NCI-H748 treated with DMSO at 0.1 percent for 48 hours (cell line): ENCODE measurements around the gene ZNF417.
"Not testable (repeated sequence)": the region's sequence is repeated elsewhere in the genome, so short reads cannot be mapped to it uniquely, and the experiment has no call there.

ENCODE experiments used
- DNase-seq: peaks from one replicate; lab custom pipeline; 2025; lab: John Stamatoyannopoulos, UW

Gene ZNF417

DNA sequence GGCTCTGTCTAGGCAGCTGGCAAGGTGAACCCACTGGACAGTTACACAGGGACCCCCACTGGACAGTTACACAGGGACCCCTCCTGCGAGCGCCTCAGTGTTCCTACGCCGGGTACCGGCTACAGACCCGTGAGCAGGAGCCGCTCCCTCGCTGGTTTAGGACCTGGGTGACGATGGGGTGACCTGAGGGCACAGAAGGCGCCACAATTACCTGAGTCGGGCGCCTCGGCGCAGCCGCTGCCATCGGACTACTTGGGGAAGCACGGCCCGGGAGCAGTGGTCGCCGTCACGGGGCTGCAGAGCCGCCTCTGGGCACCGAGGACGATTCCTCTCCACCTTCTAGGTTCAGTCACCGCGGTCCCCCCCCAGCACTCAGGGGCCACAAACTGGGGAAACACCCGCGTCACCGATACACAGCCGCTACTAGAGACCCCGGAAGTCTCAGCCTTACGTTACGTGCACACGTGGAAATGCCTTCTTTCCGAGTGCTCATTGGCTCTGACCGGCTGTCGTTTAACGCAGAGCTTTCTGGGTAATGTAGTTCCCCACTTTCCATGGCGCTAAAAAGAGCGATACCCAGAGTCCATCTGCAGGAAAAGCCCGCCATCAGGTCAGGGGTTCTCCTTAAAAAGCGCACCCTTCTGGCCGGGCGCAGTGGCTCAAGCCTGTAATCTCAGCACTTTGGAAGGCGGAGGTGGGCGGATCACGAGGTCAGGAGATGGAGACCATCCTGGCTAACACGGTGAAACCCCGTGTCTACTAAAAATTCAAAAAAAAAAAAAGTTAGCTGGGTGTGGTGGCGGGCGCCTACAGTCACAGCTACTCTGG, at the start of gene ZNF417:
ZNF417 (minus strand) TSS at position 425 of the 828 bp plus-strand sequence; CDS start at position 244, 181 bp downstream.
- peak; percentile 95 for DNase-seq

DNA sequence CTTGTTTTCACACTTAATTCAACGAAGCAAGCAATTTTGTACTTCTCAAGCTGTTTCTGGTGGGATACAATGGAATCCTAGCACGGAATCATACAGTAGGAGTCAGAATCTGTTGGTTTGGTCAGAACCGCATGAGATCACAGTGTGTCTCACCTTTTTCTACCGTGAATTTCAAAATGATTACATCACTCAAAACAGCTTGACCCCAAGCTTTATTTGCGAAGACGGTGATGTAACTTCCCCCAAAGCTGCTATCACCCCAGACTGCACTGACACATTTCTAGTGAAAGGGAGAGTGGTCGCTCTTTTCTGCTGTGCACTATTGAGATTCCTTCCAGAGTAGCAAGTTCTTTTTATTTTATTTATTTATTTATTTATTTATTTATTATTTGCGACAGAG, 48.4 kb upstream of the ZNF417 start:
- DNase-seq = no peak

DNA sequence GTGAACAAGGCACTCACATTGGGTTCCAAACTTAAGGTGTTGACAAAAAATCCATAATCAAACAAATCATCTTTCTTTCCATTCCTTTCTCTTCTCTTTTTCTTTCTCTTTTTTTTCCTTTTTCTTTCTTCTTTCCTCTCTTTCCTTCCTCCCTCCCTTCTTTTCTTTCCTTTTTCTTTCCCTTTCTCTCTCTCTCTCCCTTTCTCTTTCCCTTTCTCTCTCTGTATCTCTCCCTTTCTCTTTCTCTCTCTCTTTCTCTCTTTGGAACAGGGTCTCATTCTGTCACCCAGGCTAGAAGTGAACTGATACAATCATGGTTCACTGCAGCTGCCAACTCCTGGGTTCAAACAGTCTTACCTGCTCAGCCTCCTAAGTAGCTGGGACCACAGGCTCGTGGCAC, 45.4 kb upstream of the ZNF417 start:
- no peak for DNase-seq

DNA sequence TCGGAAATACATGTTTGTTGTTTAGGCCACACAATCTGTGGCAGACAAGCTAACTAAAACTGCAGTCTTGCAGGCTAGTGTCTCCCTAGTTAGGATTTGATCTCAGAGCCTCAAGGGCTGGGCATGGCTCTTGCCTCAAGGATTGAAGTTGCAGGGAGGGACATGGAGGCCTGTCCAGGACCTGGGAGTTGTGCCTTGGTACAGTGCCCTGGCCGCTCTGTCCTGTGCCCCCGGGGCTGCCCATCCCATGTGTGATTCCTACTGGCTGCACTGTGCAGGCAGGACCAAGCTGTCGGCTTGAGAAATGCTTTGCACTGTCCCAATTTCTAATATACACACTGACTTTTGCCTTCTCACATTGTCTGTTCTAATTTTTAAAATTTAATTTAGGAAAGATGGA, 38.6 kb upstream of the ZNF417 start:
- DNase-seq = no peak

DNA sequence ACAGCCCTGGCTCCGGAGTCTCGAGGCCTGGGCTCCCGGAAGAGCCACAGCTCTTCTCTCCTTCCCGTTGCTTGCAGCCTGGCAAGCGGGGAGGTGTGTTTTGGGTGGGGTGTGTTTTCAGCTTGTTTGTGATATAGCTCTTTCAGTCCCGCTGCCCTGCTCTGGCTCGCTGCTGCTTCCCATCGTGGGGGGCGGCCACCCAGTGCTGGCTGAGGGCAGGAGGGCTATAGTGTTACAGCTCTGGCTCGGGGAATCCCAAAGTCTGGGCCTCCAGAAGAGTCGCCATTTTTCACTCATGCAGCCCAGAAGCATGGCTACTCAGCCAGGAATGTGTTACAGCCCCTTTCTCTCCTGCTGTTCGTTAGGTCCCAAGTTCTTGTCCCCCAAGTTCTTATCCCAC, 33.3 kb upstream of the ZNF417 start:
- DNase-seq = no peak

DNA sequence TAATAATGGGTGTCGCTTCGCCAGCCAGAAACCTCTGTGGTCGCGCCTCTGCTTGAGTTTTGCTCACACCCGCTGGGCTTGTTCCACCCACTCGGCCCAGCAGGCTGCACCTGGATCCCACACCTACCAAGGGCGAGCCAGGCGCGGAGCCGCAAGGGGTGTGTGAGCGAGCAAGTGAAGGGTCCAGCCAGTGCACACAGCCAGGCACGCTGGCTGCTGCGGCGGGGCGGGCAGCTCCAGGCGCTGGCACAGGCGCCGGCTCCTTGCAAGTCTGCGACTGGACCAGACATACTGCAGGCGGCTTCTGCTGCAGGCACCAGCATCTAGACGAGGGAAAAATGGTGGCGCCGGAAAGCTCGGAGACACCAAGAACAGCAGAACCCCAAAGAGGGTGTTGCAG, 32.9 kb upstream of the ZNF417 start:
- no peak for DNase-seq

DNA sequence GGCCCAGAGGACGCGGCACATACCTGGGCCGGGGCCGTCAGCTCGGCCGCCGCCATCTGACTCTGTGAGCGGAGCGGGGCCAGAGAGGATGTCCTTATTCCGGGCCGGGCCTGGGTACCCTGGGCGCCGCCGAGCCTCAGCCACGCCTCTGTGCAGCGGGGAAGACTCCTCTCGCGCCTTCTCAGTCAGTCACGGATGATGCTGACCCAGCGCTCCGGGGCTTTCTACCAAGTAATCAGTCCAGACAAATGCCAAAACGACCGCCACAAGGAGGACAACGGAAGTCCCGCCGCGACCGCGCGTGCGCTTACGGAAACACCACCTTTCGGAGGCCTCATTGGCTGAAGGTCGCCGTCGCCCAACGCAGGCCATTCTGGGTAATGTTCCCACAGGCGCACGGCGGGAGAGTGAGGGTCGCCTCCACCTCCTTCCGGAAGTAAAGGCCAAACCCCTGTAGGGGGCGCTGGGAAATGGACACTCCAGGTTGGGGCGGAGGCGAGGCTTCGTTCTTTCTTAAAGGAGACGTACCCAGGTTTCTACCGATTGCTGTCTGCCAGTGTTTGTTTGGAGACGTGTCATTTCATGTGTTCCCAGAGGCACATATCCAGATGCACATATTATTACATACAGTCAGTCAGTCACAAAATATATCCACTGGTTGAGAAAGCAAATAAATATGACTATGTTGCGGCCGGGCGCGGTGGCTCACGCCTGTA, 31.2 kb upstream of the ZNF417 start, which contains the start of gene ZNF256:
ZNF256 (minus strand) TSS at position 288 of the 716 bp plus-strand sequence; CDS start at position 56, 232 bp downstream.
- DNase-seq = peak; percentile 98

DNA sequence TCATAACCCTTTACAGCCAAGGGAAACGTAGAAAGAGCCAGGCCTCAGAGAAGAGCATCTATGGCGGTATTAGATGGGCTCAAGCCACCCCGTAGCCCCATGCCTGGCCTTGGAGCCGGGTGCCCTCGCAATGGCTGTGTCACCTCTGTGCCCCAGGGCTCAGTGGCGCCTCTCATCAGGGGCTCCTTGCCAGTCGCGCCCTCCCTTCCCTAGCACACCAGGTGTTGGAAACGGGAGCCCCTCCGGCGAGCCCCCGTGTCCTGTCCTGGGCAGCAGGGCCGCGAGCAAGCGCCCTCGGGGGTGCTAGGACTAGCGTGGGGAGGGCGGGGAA, 30.7 kb upstream of the ZNF417 start:
- DNase-seq = no peak

DNA sequence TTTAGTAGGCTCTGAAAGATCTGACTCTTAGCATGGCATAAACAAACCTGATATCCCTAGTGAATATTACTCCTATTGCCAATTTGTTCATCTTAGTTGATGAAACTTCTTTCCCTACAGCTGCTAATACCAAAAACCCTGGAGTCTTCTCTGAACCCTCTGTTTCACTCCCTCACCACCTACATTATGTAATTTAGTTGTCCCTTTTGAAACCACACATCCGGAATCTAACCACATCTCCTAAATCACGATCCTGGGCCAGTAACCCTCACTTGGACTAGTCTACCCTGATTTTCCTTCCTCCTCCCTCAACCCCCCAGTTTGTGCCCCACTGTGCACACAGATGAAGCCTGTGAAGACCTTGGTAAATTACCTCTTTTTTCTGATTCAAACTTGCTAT, 29.9 kb upstream of the ZNF417 start:
- DNase-seq = no peak

DNA sequence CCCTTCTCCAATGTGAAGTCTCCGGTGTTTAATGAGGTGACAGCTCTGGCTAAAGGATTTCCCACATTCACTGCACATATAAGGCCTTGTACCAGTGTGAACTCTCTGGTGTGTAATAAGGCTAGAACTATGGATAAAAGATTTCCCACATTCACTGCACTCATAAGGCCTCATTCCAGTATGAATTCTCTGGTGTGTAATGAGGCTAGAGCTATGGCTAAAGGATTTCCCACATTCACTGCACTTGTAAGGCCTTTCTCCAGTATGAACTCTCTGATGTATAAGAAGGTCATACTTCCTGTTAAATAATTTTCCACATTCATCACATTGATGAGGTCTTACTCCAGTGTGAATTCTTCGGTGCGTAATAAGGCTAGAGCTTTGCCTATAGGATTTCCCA, 25.2 kb upstream of the ZNF417 start:
- no peak for DNase-seq

DNA sequence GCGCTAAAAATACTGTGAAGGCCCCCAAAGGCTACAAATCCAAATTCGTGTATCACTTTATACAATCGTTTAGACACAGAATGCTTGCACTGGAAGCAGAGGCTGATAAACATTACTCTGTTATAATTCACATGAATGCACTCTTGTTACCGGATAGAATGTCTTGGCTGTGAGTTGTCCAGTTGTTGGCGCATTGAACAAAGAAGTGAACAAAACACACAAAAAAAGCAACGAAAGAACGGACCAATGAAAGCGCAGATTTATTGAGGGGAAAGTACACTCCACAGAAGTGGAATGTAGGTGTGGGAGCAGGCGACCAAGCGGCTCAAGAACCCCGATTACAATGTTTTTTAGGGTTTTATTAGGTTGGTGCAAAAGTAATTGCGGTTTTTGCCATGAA, 19.3 kb upstream of the ZNF417 start:
- DNase-seq = no peak

DNA sequence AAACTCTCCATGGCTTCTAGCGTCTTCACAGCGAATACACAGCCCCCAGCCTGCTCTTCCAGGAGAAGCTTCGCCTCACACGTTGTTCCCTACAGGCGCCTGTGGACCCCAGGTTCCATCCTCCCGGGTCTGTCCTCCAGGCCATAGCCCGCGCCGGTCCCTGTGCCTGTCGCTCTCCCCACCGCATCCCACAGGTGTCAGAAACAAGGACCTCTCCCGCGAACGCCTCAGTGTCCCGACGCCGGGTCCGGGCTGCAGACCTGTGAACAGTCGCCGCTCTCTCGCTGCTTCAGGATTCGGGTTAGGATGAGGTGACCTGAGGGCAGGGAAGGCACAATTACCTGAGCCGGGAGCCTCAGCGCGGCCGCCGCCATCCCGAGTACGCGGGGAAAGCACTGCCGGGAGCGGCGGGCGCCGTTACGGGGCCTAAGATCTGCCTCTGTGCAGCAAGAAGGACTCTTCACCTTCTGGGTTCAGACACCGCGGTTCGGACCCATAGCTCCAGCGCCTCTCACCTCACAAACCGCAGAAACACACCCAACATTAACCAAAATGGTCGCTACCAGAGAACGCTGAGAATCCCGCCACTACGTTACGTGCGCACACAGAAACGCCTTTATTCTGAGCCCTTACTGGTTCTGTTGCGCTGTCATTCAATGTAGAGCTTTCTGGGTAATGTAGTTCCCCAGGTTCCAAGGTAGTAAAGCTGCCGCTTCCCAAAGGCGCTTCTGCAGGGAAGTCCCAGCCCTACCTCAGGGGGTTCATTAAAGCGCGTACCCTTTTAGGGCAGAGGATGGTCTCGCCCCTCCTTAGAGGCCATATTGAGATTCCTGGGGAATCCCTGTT, 18.7 kb upstream of the ZNF417 start, which contains the start of gene ZNF418:
ZNF418 (minus strand) TSS at position 583 of the 846 bp plus-strand sequence. CDS start 1,580 bp downstream, outside the sequence.
- peak; percentile 92 for DNase-seq

DNA sequence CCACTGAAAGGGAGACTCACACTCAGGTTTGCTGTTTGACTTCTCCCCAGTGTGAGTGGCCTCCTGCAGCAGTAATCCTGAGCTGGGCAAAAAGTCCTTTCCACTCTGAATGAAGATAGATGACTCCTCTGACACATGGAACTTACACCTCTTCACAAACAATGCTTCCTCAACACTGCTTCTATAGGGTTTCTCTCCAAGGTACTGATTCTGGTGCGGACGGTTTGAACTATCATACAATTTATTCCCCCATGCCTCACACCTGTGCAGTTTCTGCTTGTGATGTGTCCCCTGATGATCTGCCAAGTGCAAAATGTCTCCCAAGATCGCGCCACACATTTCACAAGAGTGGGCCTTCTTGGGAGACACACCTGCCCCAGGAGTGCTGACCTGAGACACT, 11.2 kb upstream of the ZNF417 start:
- no peak for DNase-seq

DNA sequence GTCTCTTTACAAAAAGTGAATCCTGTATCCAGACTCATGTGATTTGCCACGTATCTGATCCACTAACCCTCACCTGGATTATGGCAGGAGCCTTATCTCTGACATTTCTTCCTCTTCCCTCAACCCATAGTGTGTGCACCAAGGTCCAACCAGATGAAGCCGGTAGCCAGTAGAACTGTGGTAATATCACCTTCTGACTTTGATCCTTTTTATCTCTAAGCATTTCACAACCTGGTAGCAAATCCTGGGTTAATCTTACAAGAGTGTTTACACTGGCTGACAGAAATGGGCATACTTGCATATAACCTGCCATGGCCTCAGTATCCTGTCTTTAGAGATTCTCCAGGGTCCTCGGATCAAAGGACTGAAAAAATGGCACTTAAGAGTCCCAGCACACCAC, 1.9 kb downstream of the ZNF417 start:
- DNase-seq = no peak

DNA sequence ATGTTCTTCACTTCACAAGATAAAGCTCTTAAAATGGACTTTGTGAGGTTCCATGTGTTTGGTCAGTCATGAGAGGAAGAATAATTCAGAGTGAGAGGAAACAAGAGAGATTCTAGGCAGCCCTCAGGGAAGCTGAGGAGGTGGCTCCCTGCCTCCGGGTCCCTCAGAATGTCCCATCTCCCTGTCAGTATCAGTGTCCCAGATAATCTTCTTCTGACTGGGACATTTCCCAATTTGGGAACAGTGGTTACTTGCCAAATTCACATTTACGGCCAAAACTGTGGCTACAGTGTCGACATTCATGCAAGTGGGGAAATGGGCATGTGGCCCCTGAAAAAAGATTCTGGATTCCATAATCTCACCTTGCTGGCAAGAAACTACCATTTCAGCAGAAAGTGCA, 9.0 kb downstream of the ZNF417 start:
- no peak for DNase-seq

DNA sequence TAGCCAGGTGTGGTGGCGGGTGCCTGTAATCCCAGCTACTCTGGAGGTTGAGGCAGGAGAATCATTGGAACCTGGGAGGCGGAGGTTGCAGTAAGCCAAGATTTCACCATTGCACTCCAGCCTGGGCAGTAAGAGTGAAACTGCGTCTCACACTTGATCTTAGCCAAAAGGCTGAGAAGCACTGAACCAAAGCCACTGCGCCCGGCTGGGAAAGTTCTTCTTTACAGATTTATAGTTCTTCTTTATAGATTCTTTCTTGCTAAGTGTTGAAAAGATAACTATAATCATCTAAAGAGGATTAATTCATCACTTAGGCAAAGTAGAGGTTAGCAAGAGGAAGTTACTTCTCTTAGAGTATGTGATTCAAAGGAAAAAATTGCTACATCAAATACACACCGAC, 11.1 kb downstream of the ZNF417 start:
- DNase-seq = no peak

DNA sequence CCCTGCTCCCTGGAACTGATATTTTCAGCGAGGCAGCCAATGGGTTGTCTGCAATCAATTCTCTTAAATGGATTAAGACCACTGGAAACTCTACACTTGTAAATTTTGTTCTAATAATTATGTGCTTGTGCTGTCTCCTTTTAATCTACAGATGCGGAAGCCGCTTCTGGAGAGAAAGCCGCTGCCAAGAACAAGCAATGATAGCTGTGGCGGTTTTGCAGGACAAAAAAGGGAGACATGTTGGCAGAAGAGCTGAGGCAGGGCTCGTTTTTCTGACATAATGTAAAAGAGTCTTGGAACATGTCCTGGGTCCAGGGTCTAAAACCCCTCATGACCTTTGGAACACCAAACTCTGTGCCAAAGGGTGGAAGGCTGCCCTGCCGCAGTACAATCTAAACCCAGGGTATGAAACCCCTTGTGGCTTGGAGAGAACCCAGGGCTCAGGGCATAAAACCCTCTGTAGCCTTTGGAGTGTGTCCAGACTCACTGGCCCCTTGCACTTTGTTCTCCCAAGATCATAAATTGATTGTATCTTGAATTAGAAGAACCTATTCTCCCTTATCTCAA, 12.7 kb downstream of the ZNF417 start:
- no peak for DNase-seq

DNA sequence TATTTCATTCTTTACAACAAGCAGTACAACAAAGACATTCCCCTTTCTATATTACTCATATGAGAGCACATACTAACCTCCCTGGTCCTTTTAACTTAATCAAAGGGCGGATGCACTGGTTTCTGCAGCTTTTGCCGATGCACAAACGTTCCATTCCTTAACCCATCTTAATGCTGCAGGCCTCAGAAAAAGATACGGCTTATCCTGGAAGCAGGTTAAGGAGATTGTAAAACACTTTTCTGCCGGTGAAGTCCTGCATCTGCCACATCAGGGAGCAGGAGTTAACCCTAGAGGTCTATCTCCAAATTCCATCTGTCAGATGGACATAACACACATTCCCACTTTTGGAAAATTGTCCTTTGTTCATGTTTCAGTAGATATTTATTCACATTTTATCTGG, 16.1 kb downstream of the ZNF417 start:
- no peak for DNase-seq

DNA sequence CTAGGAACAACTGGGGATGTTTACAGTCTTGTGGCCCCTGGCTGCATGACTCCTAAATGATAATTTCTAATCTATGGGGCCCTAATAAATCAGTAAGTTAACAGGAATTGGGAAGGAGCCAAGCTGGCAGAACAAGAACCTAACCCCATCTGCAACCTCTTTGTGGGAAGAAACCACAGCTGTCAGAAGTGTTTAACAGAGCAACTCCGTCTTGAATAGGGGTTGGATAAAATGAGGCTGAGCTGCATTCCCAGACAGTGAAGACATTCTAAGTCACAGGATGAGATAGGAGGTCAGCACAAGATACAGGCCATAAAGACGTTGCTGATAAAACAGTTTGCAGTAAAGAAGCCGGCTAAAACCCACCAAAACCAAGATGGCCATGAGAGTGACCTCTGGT, 25.7 kb downstream of the ZNF417 start:
- not testable (repeated sequence) for DNase-seq

DNA sequence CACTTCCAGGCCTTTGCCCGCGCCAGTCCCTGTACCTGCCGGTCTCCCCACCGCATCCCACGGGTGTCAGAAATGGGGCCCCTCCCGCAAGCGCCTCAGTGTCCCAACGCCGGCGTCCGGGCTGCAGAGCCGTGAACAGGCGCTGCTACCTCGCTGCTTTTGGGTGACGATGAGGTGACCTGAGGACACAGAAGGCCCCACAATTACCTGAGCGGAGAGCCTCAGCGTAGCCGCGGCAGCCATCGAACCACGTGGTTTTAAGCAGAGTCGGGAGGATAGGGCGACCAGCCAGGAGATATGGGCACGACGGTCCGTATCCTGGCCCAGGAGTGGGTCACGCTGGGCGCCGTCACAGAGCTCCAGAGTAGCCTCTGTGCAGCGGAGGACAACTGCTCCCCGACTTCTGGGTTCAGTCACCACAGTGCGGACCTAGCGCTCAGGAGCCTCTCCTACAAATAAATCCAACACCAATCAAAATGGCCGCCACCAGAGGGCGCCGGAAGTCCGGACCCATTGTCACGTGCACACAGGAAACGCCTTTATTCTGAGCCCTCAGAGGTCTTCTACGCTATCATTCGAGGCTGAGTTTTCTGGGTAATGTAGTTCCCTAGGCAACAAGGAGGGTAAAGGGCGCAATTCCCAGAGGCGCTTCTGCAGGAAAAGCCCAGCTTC, 27.7 kb downstream of the ZNF417 start, which contains the start of gene ZNF814:
ZNF814 (minus strand) TSS at position 478 of the 672 bp plus-strand sequence; CDS start at position 243, 235 bp downstream.
- DNase-seq = peak; percentile 94

DNA sequence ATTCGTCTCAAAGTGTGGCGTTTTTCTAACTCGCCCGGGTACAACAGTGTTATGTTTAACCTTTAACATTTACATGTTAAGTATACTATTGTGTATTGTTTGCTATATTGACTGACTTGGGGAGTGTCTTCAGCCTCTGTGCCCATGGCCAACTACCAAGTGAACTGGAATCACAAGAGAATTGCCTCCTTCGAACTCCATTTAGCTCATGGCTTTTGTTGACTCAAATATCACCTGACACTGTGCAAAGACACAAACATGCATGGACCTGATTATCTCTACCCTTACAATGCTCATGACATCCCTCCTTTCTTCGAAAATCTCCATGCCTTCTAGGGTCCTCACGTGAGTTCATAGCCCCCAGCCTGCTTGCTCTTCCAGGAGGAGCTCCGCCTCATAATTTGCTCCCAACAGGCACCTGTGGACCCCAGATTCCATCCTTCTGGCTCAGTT, 28.3 kb downstream of the ZNF417 start:
- peak; percentile 38 for DNase-seq
